GM12892 (cell line): ENCODE data around the gene TNFAIP2.

Experiments
- POLR2A ChIP-seq: IDR thresholded peaks from 2 replicates; pipeline ENCODE4 v1.6.1; 2011; ENCODE audit warnings: low read depth, low read length, control low read depth
- POLR2AphosphoS5 ChIP-seq: IDR thresholded peaks from 2 replicates; pipeline ENCODE4 v1.6.1; 2011; ENCODE audit warnings: low read depth, low read length, control low read depth
- TAF1 ChIP-seq: IDR thresholded peaks from 2 replicates; pipeline ENCODE4 v1.6.1; 2011; ENCODE audit warnings: low read depth, mild to moderate bottlenecking, control low read depth, low read length, borderline replicate concordance

DNA sequence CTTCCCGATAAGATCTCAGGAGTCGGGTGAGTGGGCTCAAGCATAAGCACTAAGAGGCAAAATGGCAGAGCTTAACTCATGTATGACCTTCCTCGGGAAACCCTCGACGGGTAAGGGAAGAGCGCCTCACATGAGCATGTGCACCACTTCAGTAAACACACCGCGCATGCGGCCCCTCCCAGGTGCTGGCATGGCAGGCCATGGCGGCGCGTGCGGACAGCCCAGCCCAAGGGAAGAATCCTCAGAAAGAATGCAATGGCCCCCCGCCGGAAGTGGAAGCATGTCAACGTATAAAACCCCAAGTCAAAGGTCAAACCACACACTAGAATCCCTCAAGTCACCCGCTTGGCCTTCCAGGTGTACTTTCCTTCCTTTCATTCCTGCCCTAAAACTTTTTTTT lies 6.6 kb upstream of the TNFAIP2 start:
- TF ChIP-seq POLR2AphosphoS5 (no peak), POLR2A (no peak), TAF1 (no peak)
